ENCODE data around the gene OR4D11. TPM values are rescaled to one million over a fixed set of nuclear protein-coding genes. Genes with fewer than 3 reads are reported as not detected.

Gene OR4D11
- total and polyA plus RNA-seq, 10 of the 15 experiments (the other 5 are each of a cell fraction or from before 2014, with no cell fraction given) = not detected

DNA sequence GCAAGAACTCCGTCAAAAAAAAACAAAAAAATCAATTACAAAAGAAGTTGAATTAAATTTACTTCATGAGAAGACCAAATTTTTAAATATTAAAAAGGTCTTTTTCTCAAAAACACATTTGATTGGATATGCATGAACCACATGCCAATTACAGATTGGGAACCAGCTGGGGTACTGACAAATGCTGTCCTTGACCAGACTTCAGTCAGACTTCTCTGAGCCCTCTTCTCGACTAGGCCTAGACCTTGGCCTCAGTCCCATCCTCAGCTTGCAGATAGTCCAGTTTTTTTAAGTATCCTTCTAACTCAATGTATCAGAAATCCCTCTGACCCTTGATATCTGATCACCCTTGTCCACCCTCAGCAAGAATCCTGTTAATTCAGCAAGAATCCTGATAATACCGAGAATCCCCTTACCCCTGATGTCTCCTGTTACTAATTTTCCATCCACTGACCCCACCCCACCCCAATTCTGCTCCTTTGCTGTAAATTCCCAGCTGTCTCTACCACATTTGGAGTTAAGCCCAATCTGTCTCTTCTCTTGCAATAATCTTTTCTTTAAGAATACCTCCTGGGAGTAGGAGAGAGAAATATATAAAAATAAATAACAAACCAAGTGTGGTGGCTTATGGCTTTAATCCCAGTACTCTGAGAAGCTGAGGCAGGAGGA, 38.9 kb downstream of the OR4D11 start:
- SMC1A ChIA-PET (ENCODE audit: uncharacterized antibody, unreplicated experiment) = interaction anchor here (0.6 kb wide), 1 partner anchor 195 kb away, joined by 3 read pairs; no protein-coding TSS in a partner anchor

More for the DNA sequence above, 38.9 kb downstream of the OR4D11 start:
- no peaks in the 10 kb centered on the region for H3K4me1 ChIP-seq (ENCODE audit: control insufficient read depth, insufficient read depth, low read length)
- FAIRE-seq (no peak), DNase-seq (ENCODE audit: low read depth, low spot score) (no peak), ATAC-seq (no peak)
- no peak overlapping the region for H2AFZ ChIP-seq (ENCODE audit: control insufficient read depth, low read depth, low read length)
- POLR2A ChIA-PET = no interaction called here
- H3K4me3 ChIP-seq = no peak overlapping the region
- BruUV-seq (replicated peaks) = no TSS peak
- no peaks in the 10 kb centered on the region for H3K36me3 ChIP-seq (ENCODE audit: control insufficient read depth in 2 of 2, insufficient read depth in 2 of 2, low read length in 1 of 2)
- no peaks in the 10 kb centered on the region for H3K9me3 ChIP-seq (replicated peaks; ENCODE audit: control insufficient read depth, insufficient read depth, low read length)
- WGBS (ENCODE audit: insufficient coverage, insufficient replicate concordance, low lambda C conversion rate, missing lambda C conversion rate) = 32% methylated on average over 3 of the region's 3 CpGs
- TF ChIP-seq CBX3 (IDR thresholded peaks at IDR 0.05; ENCODE audit: borderline replicate concordance, low read depth) = no peak
- TF ChIP-seq STAT1 (conservative IDR thresholded peaks at IDR 0.05) = no peak
- TF ChIP-seq RELB (IDR thresholded peaks at IDR 0.05; ENCODE audit: low read depth) = no peak
- TF ChIP-seq STAT3 (IDR thresholded peaks at IDR 0.05; ENCODE audit: low read depth, low read length) = no peak
- TF ChIP-seq RAD51 (IDR thresholded peaks at IDR 0.05) = no peak
- no peak for TF ChIP-seq JUNB (IDR thresholded peaks at IDR 0.05)
- no peak for TF ChIP-seq BCL11A (IDR thresholded peaks at IDR 0.05; ENCODE audit: low read depth, low read length)
- TF ChIP-seq SREBF2 (IDR thresholded peaks at IDR 0.05; ENCODE audit: low read length) = no peak
- TF ChIP-seq, protein P1, sequence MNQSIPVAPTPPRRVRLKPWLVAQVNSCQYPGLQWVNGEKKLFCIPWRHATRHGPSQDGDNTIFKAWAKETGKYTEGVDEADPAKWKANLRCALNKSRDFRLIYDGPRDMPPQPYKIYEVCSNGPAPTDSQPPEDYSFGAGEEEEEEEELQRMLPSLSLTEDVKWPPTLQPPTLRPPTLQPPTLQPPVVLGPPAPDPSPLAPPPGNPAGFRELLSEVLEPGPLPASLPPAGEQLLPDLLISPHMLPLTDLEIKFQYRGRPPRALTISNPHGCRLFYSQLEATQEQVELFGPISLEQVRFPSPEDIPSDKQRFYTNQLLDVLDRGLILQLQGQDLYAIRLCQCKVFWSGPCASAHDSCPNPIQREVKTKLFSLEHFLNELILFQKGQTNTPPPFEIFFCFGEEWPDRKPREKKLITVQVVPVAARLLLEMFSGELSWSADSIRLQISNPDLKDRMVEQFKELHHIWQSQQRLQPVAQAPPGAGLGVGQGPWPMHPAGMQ (IDR thresholded peaks at IDR 0.05; ENCODE audit: borderline replicate concordance) = no peak
- no peak for TF ChIP-seq EP300 (IDR thresholded peaks at IDR 0.05; ENCODE audit: borderline replicate concordance in 1 of 2, control insufficient read depth in 1 of 2, low read depth in 2 of 2, low read length in 2 of 2)
- no peak for TF ChIP-seq NR2C2 (IDR thresholded peaks at IDR 0.05; ENCODE audit: borderline replicate concordance, control insufficient read depth, insufficient read length, low read depth)
- TF ChIP-seq ZNF384 (IDR thresholded peaks at IDR 0.05; ENCODE audit: borderline replicate concordance, low read depth, low read length) = no peak
- TF ChIP-seq ZNF207 (IDR thresholded peaks at IDR 0.05; ENCODE audit: borderline replicate concordance) = no peak
- TF ChIP-seq CTCF (IDR thresholded peaks at IDR 0.05 in 2 of 3, conservative IDR thresholded peaks at IDR 0.05 in 1 of 3; ENCODE audit: control insufficient read depth in 2 of 3, extremely low read depth in 1 of 3, insufficient read depth in 1 of 3, low read depth in 3 of 3, low read length in 3 of 3) = no peak
- TF ChIP-seq, protein P2, sequence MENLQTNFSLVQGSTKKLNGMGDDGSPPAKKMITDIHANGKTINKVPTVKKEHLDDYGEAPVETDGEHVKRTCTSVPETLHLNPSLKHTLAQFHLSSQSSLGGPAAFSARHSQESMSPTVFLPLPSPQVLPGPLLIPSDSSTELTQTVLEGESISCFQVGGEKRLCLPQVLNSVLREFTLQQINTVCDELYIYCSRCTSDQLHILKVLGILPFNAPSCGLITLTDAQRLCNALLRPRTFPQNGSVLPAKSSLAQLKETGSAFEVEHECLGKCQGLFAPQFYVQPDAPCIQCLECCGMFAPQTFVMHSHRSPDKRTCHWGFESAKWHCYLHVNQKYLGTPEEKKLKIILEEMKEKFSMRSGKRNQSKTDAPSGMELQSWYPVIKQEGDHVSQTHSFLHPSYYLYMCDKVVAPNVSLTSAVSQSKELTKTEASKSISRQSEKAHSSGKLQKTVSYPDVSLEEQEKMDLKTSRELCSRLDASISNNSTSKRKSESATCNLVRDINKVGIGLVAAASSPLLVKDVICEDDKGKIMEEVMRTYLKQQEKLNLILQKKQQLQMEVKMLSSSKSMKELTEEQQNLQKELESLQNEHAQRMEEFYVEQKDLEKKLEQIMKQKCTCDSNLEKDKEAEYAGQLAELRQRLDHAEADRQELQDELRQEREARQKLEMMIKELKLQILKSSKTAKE (IDR thresholded peaks at IDR 0.05; ENCODE audit: low read depth, poor library complexity, severe bottlenecking) = no peak
- H3K27ac ChIP-seq (ENCODE audit: control insufficient read depth, insufficient read depth) = no peak overlapping the region
- in situ Hi-C loops (cut with MboI) (no loop called here), intact Hi-C loops (cut with micrococcal nuclease; ENCODE audit: unreplicated experiment) (no loop called here)
- CTCF ChIA-PET = no interaction called here
- H4K20me1 ChIP-seq (ENCODE audit: control insufficient read depth, insufficient read depth) = no peaks in the 10 kb centered on the region
- peaks cover 0 to 1% of the 10 kb centered on the region in 2 experiments; a peak in 1 of 4 replicates for H3K27me3 ChIP-seq (replicated peaks in 1 of 2; ENCODE audit: control insufficient read depth in 2 of 2, insufficient read depth in 2 of 2, low read length in 1 of 2)
- H3K4me2 ChIP-seq (ENCODE audit: control insufficient read depth, insufficient read depth) = no peak overlapping the region
- RAD21 ChIA-PET (ENCODE audit: unreplicated experiment) = no interaction called here
- no peaks in the 10 kb centered on the region for H3K79me2 ChIP-seq (ENCODE audit: control insufficient read depth, insufficient read depth, low read length)
- no peak overlapping the region for H3K9ac ChIP-seq (ENCODE audit: control insufficient read depth, insufficient read depth, low read length)
